Activated CD4-positive, alpha-beta T cell treated with anti-CD3 and anti-CD28 coated beads, Interleukin-2, amount 10 ng/mL, durations not matched to agents 24 days and 14 days (primary cell): ENCODE results near the gene FUT9. TPM values are rescaled to one million over a fixed set of nuclear protein-coding genes. Genes with fewer than 3 reads are reported as not detected.

Source experiments
- DNase-seq: peaks from one replicate; pipeline ENCODE4 v3.0.0; 2022
- H3K27ac Mint-ChIP-seq: one replicate; pipeline ENCODE4 v1.8.0; 2022; ENCODE audit warnings: mild to moderate bottlenecking, mixed read lengths
- H3K27me3 Mint-ChIP-seq: one replicate; pipeline ENCODE4 v1.8.0; 2022; ENCODE audit warnings: mixed read lengths
- H3K36me3 Mint-ChIP-seq: one replicate; pipeline ENCODE4 v1.8.0; 2022; ENCODE audit warnings: low read depth, mild to moderate bottlenecking, mixed read lengths
- H3K4me1 Mint-ChIP-seq: one replicate; pipeline ENCODE4 v1.8.0; 2021; ENCODE audit warnings: mixed read lengths
- H3K4me3 Mint-ChIP-seq: one replicate; pipeline ENCODE4 v1.8.0; 2022; ENCODE audit warnings: mild to moderate bottlenecking, moderate library complexity, mixed read lengths
- H3K9me3 Mint-ChIP-seq: one replicate; pipeline ENCODE4 v1.8.0; 2021; ENCODE audit warnings: mixed read lengths
- intact Hi-C: fragments of 100-400 bp; cut with micrococcal nuclease; formaldehyde crosslinking; loops from one replicate; pipeline ENCODE4 v1.15.1; 2023
- total RNA-seq: library from RNA; stranded (reverse); gene quantifications from 2 replicates; pipeline ENCODE4 v1.2.3, GENCODE V29; 2022

FUT9 gene
- total RNA-seq, 1 donor from 2014 or later, result not detected

GRCh38 chr6:96171112-96171511, 155.3 kb downstream of the FUT9 start:
- no peak for DNase-seq
- intact Hi-C loops, result no loop called here
- H3K4me1 Mint-ChIP-seq, result no peaks in the 10 kb centered on the region
- no peaks in the 10 kb centered on the region for H3K27me3 Mint-ChIP-seq
- no peaks in the 10 kb centered on the region for H3K36me3 Mint-ChIP-seq
- H3K9me3 Mint-ChIP-seq, result no peaks in the 10 kb centered on the region
- H3K27ac Mint-ChIP-seq, result no peak overlapping the region
- no peak overlapping the region for H3K4me3 Mint-ChIP-seq

- no peak overlapping the region for H3K27ac Mint-ChIP-seq
- no peak overlapping the region for H3K4me3 Mint-ChIP-seq
- no peak for DNase-seq
- H3K9me3 Mint-ChIP-seq, result no peaks in the 10 kb centered on the region
- intact Hi-C loops, result no loop called here
- no peaks in the 10 kb centered on the region for H3K36me3 Mint-ChIP-seq
- no peaks in the 10 kb centered on the region for H3K27me3 Mint-ChIP-seq
- no peaks in the 10 kb centered on the region for H3K4me1 Mint-ChIP-seq
Observed at GRCh38 chr6:96184798-96185197, 169.0 kb downstream of the FUT9 start.

GRCh38 chr6:96186094-96186493, 170.3 kb downstream of the FUT9 start:
- H3K4me3 Mint-ChIP-seq, result no peak overlapping the region
- H3K27ac Mint-ChIP-seq, result no peak overlapping the region
- intact Hi-C loops, result no loop called here
- no peak for DNase-seq
- H3K27me3 Mint-ChIP-seq, result no peaks in the 10 kb centered on the region
- no peaks in the 10 kb centered on the region for H3K4me1 Mint-ChIP-seq
- no peaks in the 10 kb centered on the region for H3K36me3 Mint-ChIP-seq
- no peaks in the 10 kb centered on the region for H3K9me3 Mint-ChIP-seq

GRCh38 chr6:96186516-96187195, 170.9 kb downstream of the FUT9 start:
- Mint-ChIP-seq H3K27ac (no peak overlapping the region), H3K9me3 (no peaks in the 10 kb centered on the region), H3K4me1 (no peaks in the 10 kb centered on the region), H3K4me3 (no peak overlapping the region), H3K36me3 (no peaks in the 10 kb centered on the region), H3K27me3 (no peaks in the 10 kb centered on the region)
- intact Hi-C loops, result no loop called here
- no peak for DNase-seq

GRCh38 chr6:96194675-96195074, 178.9 kb downstream of the FUT9 start:
- intact Hi-C loops, result no loop called here
- no peak overlapping the region for H3K27ac Mint-ChIP-seq
- no peaks in the 10 kb centered on the region for H3K4me1 Mint-ChIP-seq
- no peaks in the 10 kb centered on the region for H3K27me3 Mint-ChIP-seq
- no peak overlapping the region for H3K4me3 Mint-ChIP-seq
- peaks cover 3% of the 10 kb centered on the region for H3K9me3 Mint-ChIP-seq
- H3K36me3 Mint-ChIP-seq, result no peaks in the 10 kb centered on the region
- no peak for DNase-seq

GRCh38 chr6:96195272-96195671, 179.5 kb downstream of the FUT9 start:
- Mint-ChIP-seq H3K4me1 (no peaks in the 10 kb centered on the region), H3K27me3 (no peaks in the 10 kb centered on the region), H3K9me3 (peaks cover 3% of the 10 kb centered on the region), H3K27ac (no peak overlapping the region), H3K36me3 (no peaks in the 10 kb centered on the region), H3K4me3 (no peak overlapping the region)
- intact Hi-C loops, result no loop called here
- no peak for DNase-seq

GRCh38 chr6:96196633-96197032, 180.9 kb downstream of the FUT9 start:
- intact Hi-C loops, result no loop called here
- H3K4me3 Mint-ChIP-seq, result no peak overlapping the region
- H3K4me1 Mint-ChIP-seq, result no peaks in the 10 kb centered on the region
- H3K36me3 Mint-ChIP-seq, result no peaks in the 10 kb centered on the region
- H3K27ac Mint-ChIP-seq, result no peak overlapping the region
- no peak for DNase-seq
- peaks cover 3% of the 10 kb centered on the region for H3K9me3 Mint-ChIP-seq
- H3K27me3 Mint-ChIP-seq, result no peaks in the 10 kb centered on the region

- no peaks in the 10 kb centered on the region for H3K27me3 Mint-ChIP-seq
- no peaks in the 10 kb centered on the region for H3K36me3 Mint-ChIP-seq
- no peak overlapping the region for H3K27ac Mint-ChIP-seq
- H3K4me3 Mint-ChIP-seq, result no peak overlapping the region
- peaks cover 3% of the 10 kb centered on the region for H3K9me3 Mint-ChIP-seq
- DNase-seq, result no peak
- no peaks in the 10 kb centered on the region for H3K4me1 Mint-ChIP-seq
- intact Hi-C loops, result no loop called here
Observed at GRCh38 chr6:96197241-96197640, 181.5 kb downstream of the FUT9 start.

- intact Hi-C loops, result no loop called here
- H3K36me3 Mint-ChIP-seq, result no peaks in the 10 kb centered on the region
Observed at GRCh38 chr6:96202571-96202970, 186.8 kb downstream of the FUT9 start.

GRCh38 chr6:96211341-96211740, 195.6 kb downstream of the FUT9 start:
- H3K27me3 Mint-ChIP-seq, result no peaks in the 10 kb centered on the region
- no peaks in the 10 kb centered on the region for H3K9me3 Mint-ChIP-seq
- no peak for DNase-seq
- H3K4me1 Mint-ChIP-seq, result no peaks in the 10 kb centered on the region
- no peak overlapping the region for H3K27ac Mint-ChIP-seq
- no peak overlapping the region for H3K4me3 Mint-ChIP-seq
- H3K36me3 Mint-ChIP-seq, result no peaks in the 10 kb centered on the region
- intact Hi-C loops, result no loop called here

More at GRCh38 chr6:96202571-96202970, 186.8 kb downstream of the FUT9 start:
- no peak overlapping the region for H3K27ac Mint-ChIP-seq
- H3K27me3 Mint-ChIP-seq, result no peaks in the 10 kb centered on the region
- DNase-seq, result no peak
- no peak overlapping the region for H3K4me3 Mint-ChIP-seq
- H3K4me1 Mint-ChIP-seq, result no peaks in the 10 kb centered on the region
- no peaks in the 10 kb centered on the region for H3K9me3 Mint-ChIP-seq

GRCh38 chr6:96212066-96212465, 196.3 kb downstream of the FUT9 start:
- Mint-ChIP-seq H3K27me3 (no peaks in the 10 kb centered on the region), H3K4me3 (no peak overlapping the region), H3K27ac (no peak overlapping the region), H3K9me3 (no peaks in the 10 kb centered on the region), H3K4me1 (no peaks in the 10 kb centered on the region), H3K36me3 (no peaks in the 10 kb centered on the region)
- no peak for DNase-seq
- intact Hi-C loops, result no loop called here

GRCh38 chr6:96213784-96214183, 198.0 kb downstream of the FUT9 start:
- Mint-ChIP-seq H3K36me3 (no peaks in the 10 kb centered on the region), H3K9me3 (no peaks in the 10 kb centered on the region), H3K4me1 (no peaks in the 10 kb centered on the region), H3K27me3 (no peaks in the 10 kb centered on the region), H3K27ac (no peak overlapping the region), H3K4me3 (no peak overlapping the region)
- DNase-seq, result no peak
- intact Hi-C loops, result no loop called here

GRCh38 chr6:96223695-96224094, 207.9 kb downstream of the FUT9 start:
- no peaks in the 10 kb centered on the region for H3K27me3 Mint-ChIP-seq
- H3K9me3 Mint-ChIP-seq, result no peaks in the 10 kb centered on the region

GRCh38 chr6:96227135-96227534, 211.4 kb downstream of the FUT9 start:
- intact Hi-C loops, result no loop called here
- H3K27ac Mint-ChIP-seq, result no peak overlapping the region
- no peaks in the 10 kb centered on the region for H3K9me3 Mint-ChIP-seq
- no peaks in the 10 kb centered on the region for H3K27me3 Mint-ChIP-seq
- H3K4me1 Mint-ChIP-seq, result no peaks in the 10 kb centered on the region
- DNase-seq, result no peak
- H3K4me3 Mint-ChIP-seq, result no peak overlapping the region
- H3K36me3 Mint-ChIP-seq, result no peaks in the 10 kb centered on the region

More at GRCh38 chr6:96223695-96224094, 207.9 kb downstream of the FUT9 start:
- no peaks in the 10 kb centered on the region for H3K4me1 Mint-ChIP-seq
- no peak overlapping the region for H3K4me3 Mint-ChIP-seq
- intact Hi-C loops, result no loop called here
- no peak overlapping the region for H3K27ac Mint-ChIP-seq
- H3K36me3 Mint-ChIP-seq, result no peaks in the 10 kb centered on the region
- no peak for DNase-seq

- Mint-ChIP-seq H3K36me3 (no peaks in the 10 kb centered on the region), H3K27ac (no peak overlapping the region), H3K4me3 (no peak overlapping the region), H3K27me3 (no peaks in the 10 kb centered on the region), H3K4me1 (no peaks in the 10 kb centered on the region), H3K9me3 (no peaks in the 10 kb centered on the region)
- no peak for DNase-seq
- intact Hi-C loops, result no loop called here
Observed at GRCh38 chr6:96234444-96234843, 218.7 kb downstream of the FUT9 start.
